Tongue (tissue), 2 donors: ENCODE results near the gene INSR. TPM values are rescaled to one million over a fixed set of nuclear protein-coding genes. Genes with fewer than 3 reads are reported as not detected.
A peak's percentile ranks its signal among the peaks of the same experiment; 100 is the strongest.

Source experiments
- DNase-seq: peaks from one replicate; pipeline ENCODE4 v3.0.0-alpha.2; 2015
- total RNA-seq: library from RNA; depleted of rRNA; stranded (reverse); fragments of >200 nt; gene quantifications from one replicate; pipeline ENCODE4 v1.2.3, GENCODE V29; 2014

Gene INSR
- total RNA-seq, 1 donor from 2014 or later, result 54.2 TPM

- no peak for DNase-seq
Measured at GRCh38 chr19:7295912-7296536, 1.8 kb upstream of the INSR start.

DNA sequence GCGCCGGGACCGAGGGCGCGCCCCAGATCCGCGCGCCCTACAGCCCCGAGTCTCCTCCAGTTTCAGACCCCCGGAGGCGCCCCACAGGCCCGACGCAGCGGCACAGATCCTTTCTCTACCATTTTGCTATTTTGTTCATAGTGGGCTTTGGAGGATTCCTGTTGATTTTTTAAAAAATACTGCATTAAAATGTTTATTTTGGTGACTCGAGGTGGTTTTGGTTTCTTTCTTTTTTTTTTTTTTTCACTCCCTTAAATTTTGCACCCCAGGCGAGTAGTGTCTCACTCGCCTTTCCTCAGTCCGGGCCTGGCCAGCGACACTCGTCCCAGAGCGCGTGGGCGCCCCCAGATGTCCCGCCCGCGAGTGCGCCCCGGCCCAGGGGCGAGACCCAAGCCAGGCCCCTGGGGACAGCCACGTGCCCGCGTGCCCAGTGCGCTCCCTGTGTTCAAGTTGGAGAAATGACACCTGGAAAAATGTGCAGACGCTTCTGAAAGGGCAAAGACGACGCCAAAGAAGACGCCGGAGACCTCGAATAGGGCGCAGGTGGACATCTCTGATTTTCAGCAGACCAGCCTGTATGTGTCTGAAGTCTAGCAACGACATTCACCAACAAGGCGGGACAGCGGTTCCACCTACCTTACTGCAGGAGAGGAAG is 471 bp upstream of the INSR start:
- peak; percentile 81 for DNase-seq

- DNase-seq, result peak; percentile 18
Measured at GRCh38 chr19:7292950-7293761, 1.1 kb downstream of the INSR start.

DNA sequence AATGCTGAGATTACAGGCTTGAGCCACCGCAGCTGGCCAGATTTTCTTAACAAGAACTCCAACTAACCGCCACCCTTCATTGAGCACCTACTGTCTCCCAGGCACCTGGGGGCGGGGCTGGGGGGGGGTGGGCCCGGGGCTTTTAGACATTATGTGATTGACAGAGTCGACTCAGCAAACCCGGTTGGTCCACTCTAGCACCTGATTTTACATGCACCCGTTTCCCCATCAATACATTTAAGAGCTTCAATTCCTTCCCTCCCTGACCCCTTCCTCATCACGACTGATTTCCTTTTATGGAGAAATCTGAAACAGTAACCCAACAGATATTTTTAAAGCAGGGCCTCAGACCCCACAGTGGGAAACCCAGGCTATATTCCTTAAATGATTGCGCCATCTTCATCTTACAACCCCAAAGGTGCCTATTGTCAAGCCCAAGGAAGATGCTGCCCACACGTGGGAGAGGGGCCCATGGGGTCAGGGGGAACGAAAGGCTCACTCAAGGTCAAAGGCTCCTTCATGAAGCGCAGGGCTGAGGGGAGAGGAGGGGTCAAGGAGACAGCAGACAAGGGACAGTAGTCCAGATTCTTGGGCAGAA is 1.8 kb downstream of the INSR start:
- DNase-seq, result no peak

DNA sequence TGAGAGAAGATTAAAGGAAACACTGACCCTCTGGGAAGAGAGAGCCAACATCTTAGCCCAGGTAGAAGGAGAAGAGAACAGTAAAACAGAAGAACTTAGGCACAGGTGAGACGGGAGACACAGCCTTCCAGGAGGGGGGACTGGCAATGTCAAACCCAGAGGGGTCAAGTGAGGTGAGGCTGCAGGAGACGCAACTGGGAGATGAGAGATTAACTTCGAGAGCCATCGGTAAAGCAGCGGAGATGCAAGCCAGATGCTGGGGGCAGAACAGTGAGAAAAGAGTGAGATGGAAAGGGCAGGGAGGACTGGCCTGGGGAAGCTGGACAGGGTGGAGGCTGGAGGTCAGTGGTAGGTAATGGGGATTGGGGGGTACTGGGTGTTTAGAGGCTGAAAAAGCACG is 5.2 kb downstream of the INSR start:
- no peak for DNase-seq

DNA sequence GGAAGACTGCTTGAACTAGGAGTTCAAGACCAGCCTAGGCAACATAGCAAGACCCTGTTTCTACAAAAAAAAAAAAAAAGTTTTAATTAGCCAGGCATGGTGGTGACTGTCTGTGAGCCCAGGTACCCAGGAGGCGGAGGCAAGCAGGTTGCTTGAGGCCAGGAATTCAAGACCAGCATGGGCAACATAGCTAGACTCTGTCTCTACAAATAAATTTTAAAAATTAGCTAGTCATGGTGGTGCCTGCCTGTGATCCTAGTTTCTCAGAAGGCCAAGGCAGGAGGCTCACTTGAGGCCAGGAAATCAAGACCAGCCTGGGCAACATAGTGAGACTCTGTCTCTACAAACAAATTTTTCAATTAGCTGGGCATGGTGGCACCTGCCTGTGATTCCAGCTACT is 6.1 kb downstream of the INSR start:
- DNase-seq, result no peak

- no peak for DNase-seq
Measured at GRCh38 chr19:7287722-7288121, 6.5 kb downstream of the INSR start.

DNA sequence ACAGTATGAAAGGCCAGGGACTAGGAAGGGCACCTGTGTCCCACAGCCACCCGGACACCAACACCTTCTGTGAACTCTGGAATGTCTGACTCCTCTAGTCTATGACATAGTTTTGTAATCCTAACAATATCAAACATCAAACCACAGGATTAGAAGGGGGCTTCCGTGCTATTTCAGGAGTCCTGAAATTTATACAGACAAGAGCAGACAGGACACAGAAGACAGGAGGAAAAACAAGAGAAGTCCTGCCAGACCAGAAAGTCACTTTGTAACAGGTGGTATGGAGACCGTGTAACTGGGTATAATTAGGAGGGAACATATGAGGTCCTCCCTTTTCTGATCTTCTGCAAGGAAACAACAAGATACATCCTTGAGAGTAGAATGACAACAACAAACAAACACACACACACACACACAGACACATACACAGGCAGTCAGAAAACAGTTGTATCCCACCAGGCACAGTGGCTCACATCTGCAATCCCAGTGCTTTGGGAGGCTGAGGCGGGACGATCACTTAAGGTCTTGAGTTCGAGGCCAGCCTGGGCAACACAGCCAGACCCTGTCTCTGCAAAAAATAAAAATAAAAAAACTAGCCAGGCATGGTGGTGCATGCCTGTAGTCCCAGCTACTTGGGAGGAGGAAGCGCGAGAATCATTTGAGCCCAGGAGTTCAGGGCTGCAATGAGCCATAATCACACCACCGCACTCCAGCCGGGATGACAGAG is 13.1 kb downstream of the INSR start:
- no peak for DNase-seq

DNA sequence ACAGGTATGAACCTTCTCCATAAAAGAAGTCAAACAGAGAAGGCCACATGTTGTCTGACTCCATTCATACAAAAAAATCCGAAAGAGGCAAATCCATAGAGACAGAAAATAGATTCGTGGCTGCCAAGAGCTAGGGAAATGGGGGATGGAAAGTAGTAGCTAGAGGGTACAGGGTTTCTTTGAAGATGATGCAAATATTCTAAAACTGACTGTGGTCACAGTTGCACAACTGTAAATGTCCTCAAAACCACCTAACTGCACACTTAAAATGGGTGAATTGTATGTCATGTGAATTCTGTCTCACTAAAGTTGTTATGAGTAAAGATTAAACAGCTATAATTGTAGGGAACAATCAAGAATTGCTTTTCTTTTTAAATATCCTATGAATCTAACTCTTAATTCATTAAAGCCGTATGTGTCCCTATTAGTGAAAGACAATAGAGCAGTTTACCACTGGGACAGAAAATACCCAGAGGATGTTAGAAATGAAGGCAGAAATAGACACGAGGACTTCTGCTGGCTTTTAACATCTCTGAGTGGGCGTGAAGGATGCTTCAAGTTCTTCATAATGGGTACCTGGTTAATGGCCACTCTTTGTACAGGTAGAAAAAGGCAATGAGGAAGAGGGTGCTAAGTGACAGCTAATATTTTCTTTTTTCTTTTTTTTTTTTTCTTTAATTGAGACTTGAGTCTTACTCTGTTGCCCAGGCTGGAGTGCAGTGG is 21.2 kb downstream of the INSR start:
- DNase-seq, result no peak

DNA sequence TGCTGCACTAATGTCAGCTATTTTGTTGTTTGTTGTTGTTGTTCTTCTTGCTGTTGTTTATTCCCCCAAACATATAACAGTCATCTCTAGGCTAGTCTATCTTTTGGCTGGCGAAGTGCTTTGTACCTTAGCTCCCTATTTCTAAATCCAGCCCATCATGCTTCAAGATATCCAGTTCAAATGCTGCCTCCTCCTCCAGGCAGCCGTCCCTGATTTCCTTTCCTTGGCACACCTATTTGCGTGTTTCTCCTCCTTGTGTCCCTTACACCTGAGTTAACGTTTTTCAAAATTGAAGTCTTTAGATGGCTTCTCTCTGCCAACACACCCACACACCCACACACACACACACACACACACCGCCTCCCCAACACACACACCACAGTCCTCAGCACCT is 25.5 kb downstream of the INSR start:
- DNase-seq, result no peak

DNA sequence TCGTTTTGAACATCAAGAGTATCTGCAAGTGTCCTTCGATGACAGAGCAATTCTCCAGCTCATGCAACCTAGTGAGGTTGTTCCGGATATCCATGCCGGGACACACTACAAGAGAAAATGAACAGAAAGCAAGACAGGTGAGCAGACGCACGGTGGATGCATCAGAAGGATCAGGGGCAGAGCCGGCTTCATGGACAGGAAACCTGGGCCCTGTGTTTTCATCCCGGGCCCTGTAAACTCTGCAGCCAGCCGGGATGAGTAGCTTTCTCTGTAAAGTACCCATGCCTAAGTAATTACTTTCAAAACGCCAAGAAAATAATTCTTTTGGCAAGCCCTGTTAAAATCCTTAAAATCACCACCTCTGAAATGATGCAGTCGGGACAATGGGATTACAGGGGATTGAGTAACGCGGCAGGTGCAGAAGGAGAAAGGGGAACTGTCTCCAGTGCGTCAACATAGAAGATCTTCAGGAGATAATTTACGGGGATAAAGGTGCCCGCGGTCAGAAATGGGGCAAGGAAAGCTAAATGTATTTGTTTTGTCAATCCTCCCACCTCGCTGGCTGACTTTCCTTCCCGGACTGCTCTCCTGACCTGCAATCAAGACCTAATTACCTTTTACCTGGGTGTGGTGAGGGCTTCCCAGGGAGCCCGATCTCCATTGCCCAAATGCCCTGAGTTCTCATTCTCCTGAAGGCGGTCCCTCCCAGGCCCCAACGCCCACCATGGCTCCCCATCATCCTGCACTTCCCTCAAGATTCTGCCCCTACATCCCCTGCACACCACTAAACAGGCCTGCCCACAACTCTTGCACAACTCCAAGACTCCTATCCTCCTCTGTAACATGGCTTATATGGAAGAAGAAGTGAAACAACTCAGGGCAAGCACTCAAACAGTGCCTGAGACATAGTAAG is 26.2 kb downstream of the INSR start:
- DNase-seq, result no peak

DNA sequence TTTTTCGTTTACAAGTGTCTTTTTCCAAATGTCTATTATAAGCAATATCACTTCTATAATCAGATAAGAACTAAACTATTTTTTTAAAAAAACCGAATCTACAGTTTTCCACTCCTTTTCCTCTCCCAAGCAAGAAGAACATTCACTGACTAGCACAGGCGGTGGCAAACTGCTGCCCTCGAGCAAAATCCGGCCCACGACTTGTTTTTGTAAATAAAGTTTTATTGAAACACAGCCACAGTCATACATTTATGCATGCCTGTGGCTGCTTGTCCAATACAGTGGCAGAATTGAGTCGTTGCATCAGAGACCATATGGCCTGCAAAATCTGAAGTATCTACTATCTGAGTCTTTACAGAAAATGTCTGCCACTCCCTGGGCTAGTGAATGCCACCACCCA is 27.4 kb downstream of the INSR start:
- no peak for DNase-seq

DNA sequence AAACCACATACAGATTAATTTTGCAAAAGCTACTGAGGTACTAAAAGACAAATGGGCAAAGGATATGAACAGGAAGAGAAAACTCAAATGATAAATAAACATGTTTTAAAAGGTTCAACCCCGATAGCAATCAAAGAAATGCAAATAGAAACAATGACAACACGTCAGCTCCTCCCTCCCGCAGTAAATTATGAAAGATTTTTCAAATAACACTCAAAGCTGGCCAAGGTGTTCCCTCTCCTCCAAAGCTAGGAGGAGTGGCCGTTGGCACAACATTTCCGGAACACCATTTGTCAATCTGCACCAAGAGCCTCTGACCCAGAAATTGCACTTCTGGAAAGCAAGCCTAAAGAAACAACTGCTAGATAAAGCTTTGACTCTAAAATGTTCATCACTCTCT is 28.3 kb downstream of the INSR start:
- DNase-seq, result no peak

GRCh38 chr19:7264858-7265257 is 29.4 kb downstream of the INSR start:
- DNase-seq, result no peak

GRCh38 chr19:7263521-7263920 is 30.7 kb downstream of the INSR start:
- no peak for DNase-seq

DNA sequence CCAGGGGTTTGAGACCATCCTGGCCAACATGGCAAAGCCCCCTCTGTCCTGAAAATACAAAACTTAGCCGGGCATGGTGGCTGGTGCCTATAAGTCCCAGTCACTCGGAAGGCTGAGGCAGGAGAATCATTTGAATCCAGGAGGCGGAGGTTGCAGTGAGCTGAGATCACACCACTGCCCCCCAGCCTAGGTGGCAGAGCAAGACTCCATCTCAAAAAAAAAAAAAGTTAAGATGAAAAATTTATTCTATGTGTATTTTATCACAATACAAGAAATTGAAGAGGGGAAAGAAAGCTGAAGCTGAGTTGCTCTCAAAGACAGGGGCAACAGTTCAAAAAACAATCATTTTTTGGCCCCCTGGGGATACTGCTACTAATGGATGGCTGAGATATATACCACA is 31.1 kb downstream of the INSR start:
- DNase-seq, result no peak

DNA sequence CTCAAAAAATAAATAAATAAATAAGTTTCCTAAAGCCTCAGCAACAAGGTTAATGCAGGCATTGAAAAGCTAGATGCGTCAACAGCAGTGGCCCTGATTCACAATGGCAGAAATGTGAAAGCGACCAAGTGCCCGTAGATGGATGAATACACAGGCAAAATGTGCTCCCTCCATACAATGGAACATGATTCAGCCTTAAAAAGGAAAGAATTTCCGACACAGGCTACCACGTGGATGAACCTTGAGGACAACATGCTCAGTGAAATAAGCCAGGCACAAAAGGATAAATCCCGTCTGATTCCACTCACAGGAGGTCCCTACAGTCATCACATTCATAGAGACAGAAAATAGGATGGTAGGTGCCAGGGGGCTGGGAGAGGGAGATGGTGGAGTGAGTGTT is 31.7 kb downstream of the INSR start:
- no peak for DNase-seq

DNA sequence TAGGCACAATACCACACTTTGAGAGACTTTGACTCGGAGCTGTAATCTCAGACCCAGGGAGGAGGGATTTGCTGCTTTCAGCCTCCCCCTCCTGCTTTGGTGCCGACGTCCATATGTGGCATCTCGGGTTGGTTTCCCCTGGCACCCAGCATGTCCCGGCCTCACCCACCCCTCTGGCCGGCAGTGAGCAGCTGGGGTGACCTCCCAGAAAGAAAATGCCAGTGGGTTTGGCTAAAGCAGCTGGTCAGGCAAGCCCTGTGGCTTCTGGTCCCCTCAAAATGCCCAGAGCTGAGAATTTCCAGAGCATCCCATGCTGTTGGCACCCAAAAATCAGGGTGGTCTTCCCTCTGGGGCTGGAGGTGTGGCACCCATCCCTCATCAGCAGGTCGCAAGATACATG is 34.1 kb downstream of the INSR start:
- DNase-seq, result no peak

DNA sequence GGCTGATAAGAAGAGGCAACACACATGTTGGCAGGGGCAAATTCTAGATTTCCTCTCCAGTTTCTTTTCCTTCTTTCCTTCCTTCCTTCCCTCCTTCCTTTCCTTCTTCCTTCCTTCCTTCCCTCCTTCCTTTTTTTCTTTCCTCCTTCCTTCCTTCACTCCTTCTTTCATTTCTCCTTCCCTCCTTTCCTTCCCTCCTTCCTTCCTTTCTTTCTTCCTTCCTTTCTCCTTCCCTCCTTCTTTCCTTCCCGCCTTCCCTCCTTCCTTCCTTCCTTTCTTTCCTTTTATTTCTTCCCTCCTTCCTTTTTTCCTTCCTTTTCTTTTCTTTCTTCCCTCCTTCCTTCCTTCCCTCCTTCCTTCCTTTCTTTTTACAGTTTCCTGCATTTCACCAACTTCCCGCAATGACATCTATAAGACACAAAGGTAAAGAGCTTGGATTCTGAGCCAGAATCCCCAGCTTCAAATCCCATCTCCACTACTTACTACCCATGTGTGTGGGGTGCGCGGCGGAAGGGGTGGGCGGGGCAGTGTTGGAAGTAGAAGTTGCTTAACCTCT is 35.3 kb downstream of the INSR start:
- no peak for DNase-seq
